Immature natural killer cell (primary cell): ENCODE results near the gene FXN. TPM values are rescaled to one million over a fixed set of nuclear protein-coding genes. Genes with fewer than 3 reads are reported as not detected.
"Not testable (repeated sequence)": the region's sequence is repeated elsewhere in the genome, so short reads cannot be mapped to it uniquely, and the experiment has no call there.

Experiments
- DNase-seq, 3 donors: peaks; one replicate each; pipeline ENCODE4 v3.0.0; 2022; ENCODE audit warnings: mixed read lengths in 1 of 3
- H3K27ac Mint-ChIP-seq, 6 donors: one replicate each; pipeline ENCODE4 v1.8.0; 2020; ENCODE audit warnings: mixed read lengths in 6 of 6, mild to moderate bottlenecking in 5 of 6, inconsistent platforms in 4 of 6, moderate library complexity in 3 of 6
- H3K27me3 Mint-ChIP-seq, 3 donors: one replicate each; pipeline ENCODE4 v1.8.0; 2020 to 2021; ENCODE audit warnings: low read depth in 3 of 3, mild to moderate bottlenecking in 3 of 3, mixed read lengths in 3 of 3, moderate library complexity in 3 of 3, inconsistent platforms in 1 of 3
- H3K36me3 Mint-ChIP-seq, 3 donors: one replicate each; pipeline ENCODE4 v1.8.0; 2020; ENCODE audit warnings: mixed read lengths in 3 of 3, inconsistent platforms in 2 of 3, mild to moderate bottlenecking in 2 of 3
- H3K4me1 Mint-ChIP-seq, 2 donors: one replicate each; pipeline ENCODE4 v1.8.0; 2020; ENCODE audit warnings: inconsistent platforms in 2 of 2, mild to moderate bottlenecking in 2 of 2, mixed read lengths in 2 of 2, moderate library complexity in 1 of 2
- H3K4me3 Mint-ChIP-seq, 5 donors: one replicate each; pipeline ENCODE4 v1.8.0; 2020; ENCODE audit warnings: mild to moderate bottlenecking in 5 of 5, mixed read lengths in 5 of 5, inconsistent platforms in 3 of 5, moderate library complexity in 3 of 5
- H3K9me3 Mint-ChIP-seq, 6 donors: one replicate each; pipeline ENCODE4 v1.8.0; 2020; ENCODE audit warnings: mild to moderate bottlenecking in 6 of 6, mixed read lengths in 6 of 6, inconsistent platforms in 4 of 6, moderate library complexity in 3 of 6
- polyA plus RNA-seq, 3 donors: library from polyadenylated mRNA; unstranded; fragments of 300-500 nt; fragmentation: Illumina TruSeq; gene quantifications; one replicate each; pipeline ENCODE4 v1.2.3, GENCODE V29; 2021

The FXN gene
- 10 to 100 TPM; 46.3 to 68.9 (median 59.1) TPM for polyA plus RNA-seq

- no peaks in the 10 kb centered on the region for H3K36me3 Mint-ChIP-seq
- peaks cover 25 to 26% of the 10 kb centered on the region in 2 donors for H3K4me1 Mint-ChIP-seq
- DNase-seq: peak; percentile 78 to 82 (median 81)
- H3K4me3 Mint-ChIP-seq: peak within 1 kb of the TSS; percentile 97 to 98 (median 98)
- H3K27ac Mint-ChIP-seq: peak within 1 kb of the TSS; percentile 80 to 96 (median 94)
- no peaks in the 10 kb centered on the region for H3K9me3 Mint-ChIP-seq
- peaks cover 0 to 4% (median 3%) of the 10 kb centered on the region in 3 donors for H3K27me3 Mint-ChIP-seq
Measured at GRCh38 chr9:69035438-69036308, at the start of gene FXN. TSS of gene FXN (plus strand) at chr9:69035752. CDS start at chr9:69035783, 31 bp downstream.

DNA sequence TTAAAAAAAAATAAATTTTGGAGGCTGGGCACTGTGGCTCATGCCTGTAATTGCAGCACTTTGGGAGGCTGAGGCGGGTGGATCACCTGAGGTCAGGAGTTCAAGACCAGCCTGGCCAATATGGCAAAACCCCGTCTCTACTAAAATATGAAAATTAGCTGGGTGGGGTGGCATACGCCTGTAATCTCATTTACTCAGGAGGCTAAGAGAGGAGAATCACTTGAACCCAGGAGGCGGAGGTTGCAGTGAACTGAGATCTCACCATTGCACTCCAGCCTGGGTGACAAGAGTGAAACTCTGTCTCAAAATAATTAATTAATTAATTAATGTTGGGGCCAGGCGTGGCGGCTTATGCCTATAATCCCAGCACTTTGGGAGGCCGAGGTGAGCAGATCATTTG is 48.6 kb upstream of the FXN start:
- H3K36me3 Mint-ChIP-seq, H3K27ac Mint-ChIP-seq, H3K4me3 Mint-ChIP-seq, H3K27me3 Mint-ChIP-seq, H3K4me1 Mint-ChIP-seq, H3K9me3 Mint-ChIP-seq, DNase-seq: not testable (repeated sequence)

DNA sequence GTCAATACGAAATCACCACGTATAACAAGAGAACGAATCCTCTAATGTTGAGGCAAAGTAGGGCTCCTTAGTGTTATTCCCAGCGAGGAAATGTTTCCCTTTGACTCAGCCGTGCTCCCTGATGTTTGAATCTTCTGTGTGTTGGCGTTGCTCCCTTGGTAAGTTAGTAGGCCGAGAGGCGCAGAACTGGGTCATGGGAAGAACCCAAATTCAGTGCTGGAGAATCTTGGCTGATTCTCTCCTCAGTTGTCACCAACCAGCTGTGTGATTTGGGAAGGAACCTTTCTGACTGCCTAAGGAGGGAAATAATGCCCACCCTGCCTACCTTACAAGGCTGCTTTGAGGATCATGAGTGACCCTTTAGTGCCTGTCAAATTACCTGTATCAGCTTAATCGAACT is 44.1 kb upstream of the FXN start:
- DNase-seq: no peak
- no peaks in the 10 kb centered on the region for H3K36me3 Mint-ChIP-seq
- H3K27ac Mint-ChIP-seq: no peak overlapping the region
- H3K9me3 Mint-ChIP-seq: no peaks in the 10 kb centered on the region
- H3K4me3 Mint-ChIP-seq: no peak overlapping the region
- peaks cover 7 to 8% of the 10 kb centered on the region in 2 donors for H3K4me1 Mint-ChIP-seq
- H3K27me3 Mint-ChIP-seq: peaks cover 0 to 6% (median 2%) of the 10 kb centered on the region in 3 donors

GRCh38 chr9:68995776-68996175 is 39.8 kb upstream of the FXN start:
- no peak for DNase-seq
- peak overlapping the region in 2 of 5 donors; percentile 27 to 45 for H3K4me3 Mint-ChIP-seq
- H3K4me1 Mint-ChIP-seq: peaks cover 29 to 34% of the 10 kb centered on the region in 2 donors
- H3K36me3 Mint-ChIP-seq: no peaks in the 10 kb centered on the region
- H3K27me3 Mint-ChIP-seq: peaks cover 0 to 12% (median 0%) of the 10 kb centered on the region in 3 donors
- no peak overlapping the region for H3K27ac Mint-ChIP-seq
- no peaks in the 10 kb centered on the region for H3K9me3 Mint-ChIP-seq

DNA sequence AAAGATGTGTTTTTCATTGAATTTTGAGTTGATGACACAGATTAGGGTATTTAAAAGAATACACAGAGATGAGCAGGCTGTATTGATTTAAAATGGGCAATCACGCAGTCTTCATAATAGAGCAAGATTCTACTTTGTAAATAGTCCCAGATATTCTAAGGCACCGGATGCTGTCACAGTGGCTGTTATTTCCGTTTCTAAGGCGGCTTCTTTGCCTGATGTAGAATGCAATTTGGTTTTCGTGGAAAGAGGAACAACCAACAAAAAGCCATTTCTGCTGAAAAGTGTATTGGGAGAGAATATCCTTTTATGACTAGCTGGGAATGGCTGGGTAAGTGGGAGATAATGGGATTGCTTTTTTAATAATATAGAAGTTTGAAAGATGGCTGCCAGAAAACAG is 39.1 kb upstream of the FXN start:
- H3K9me3 Mint-ChIP-seq: no peaks in the 10 kb centered on the region
- no peak for DNase-seq
- peaks cover 29 to 34% of the 10 kb centered on the region in 2 donors for H3K4me1 Mint-ChIP-seq
- H3K27me3 Mint-ChIP-seq: peaks cover 0 to 13% (median 1%) of the 10 kb centered on the region in 3 donors
- peak overlapping the region in 4 of 5 donors; percentile 10 to 47 (median 28) for H3K4me3 Mint-ChIP-seq
- H3K36me3 Mint-ChIP-seq: no peaks in the 10 kb centered on the region
- peak overlapping the region in 3 of 6 donors; percentile 0 to 42 (median 19) for H3K27ac Mint-ChIP-seq

DNA sequence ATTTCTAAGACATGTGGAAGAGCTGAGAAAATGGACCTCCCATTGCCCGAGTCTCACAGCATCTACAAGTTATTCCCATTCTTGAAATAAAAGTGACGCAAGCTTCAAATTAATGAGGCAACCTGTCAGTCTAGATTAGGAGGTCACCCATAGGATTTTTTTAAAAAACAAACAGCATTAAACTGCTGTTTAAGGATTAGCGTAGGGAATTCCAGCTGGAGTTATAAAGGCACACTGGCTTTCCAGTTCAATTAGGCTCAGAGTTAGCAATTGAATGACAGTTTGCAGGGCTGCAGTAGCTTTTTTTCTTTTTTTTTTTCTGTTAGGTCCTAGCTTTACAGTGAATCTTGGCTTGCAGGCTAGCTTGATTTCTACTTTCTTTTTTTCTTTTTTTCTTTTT is 37.9 kb upstream of the FXN start:
- Mint-ChIP-seq H3K27ac (no peak overlapping the region), H3K4me1 (peaks cover 29 to 34% of the 10 kb centered on the region in 2 donors), H3K36me3 (no peaks in the 10 kb centered on the region), H3K4me3 (no peak overlapping the region), H3K27me3 (peaks cover 0 to 12% (median 1%) of the 10 kb centered on the region in 3 donors), H3K9me3 (no peaks in the 10 kb centered on the region)
- no peak for DNase-seq

DNA sequence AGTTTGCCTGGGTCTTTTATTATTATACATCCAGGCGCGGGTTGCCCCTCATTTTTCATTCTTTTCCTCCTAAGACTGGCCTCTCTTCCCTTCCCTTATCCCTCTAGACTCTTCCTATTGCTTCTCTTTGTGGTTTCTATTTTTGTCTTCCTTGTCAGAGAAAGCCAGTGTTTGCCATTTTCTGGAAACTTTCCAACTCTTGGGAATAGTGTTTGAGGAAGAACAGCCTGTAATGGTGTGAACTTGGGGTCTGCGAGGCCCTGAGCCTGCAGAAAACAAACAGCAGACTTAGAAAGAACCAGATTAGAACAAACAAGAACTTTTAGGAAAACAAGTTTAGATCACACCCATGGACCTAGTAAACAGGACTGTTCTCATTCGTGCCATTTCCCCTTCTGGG is 37.2 kb upstream of the FXN start:
- no peaks in the 10 kb centered on the region for H3K36me3 Mint-ChIP-seq
- no peak for DNase-seq
- peaks cover 29 to 34% of the 10 kb centered on the region in 2 donors for H3K4me1 Mint-ChIP-seq
- H3K9me3 Mint-ChIP-seq: no peaks in the 10 kb centered on the region
- H3K27ac Mint-ChIP-seq: peak overlapping the region in 3 of 6 donors; percentile 17 to 73 (median 19)
- no peak overlapping the region for H3K4me3 Mint-ChIP-seq
- peaks cover 0 to 14% (median 3%) of the 10 kb centered on the region in 3 donors for H3K27me3 Mint-ChIP-seq

DNA sequence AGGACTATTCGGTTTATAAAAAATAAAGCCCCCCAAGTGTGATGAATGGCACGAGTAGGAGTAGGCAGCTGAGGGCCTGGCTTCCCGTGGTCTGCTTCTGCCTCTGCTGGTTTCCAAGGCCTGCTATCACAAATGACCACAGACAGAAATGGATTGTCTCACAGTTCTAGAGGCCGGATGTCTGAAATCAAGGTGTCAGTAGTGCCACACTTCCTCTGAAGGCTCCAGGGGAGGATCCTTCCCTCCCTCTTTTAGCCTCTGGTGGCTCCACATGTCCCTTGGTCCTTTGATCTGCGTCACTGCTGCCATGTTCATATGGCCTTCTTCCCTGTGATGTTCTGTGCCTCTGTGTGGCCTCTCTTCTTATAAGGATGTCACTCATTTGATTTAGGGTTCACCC is 36.7 kb upstream of the FXN start:
- H3K27ac Mint-ChIP-seq: peak overlapping the region in 4 of 6 donors; percentile 7 to 73 (median 48)

DNA sequence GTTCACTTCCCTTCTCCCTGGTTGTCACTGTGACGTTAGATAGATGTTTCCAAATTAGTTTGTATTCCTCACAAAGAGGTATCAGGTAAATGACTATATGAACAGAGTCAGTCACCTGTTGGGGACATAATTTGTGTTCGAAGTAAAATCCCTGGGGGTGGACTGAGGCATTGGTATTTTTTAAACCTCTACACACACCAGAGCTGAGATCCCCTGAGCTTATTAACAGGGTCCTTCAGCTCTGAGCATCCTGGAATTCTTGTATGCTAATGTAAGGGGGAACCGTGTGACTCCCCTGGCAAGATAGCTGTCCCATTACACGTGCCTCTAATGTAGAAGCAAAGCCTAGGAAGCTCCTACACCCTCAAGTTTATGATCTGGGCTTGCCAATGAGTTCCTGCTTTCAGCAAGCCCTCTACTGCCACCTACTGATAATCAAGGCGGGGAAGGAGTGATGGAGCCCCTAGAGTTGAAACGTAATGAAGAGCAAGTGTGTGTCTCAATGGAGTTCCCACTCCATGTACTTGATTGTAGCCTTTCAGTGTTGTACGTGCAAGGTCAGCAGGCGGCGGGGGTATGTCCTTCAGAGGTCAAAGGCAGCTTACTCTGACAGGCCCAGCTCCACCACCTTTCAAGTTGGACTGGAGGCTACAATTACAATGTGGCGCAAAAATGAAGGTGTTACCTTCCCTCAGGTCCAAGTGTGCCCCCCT is 36.0 kb upstream of the FXN start:
- DNase-seq: peak; percentile 57 to 66 (median 59)
- Mint-ChIP-seq H3K27ac (peak overlapping the region in 5 of 6 donors; percentile 0 to 73 (median 51)), H3K9me3 (no peaks in the 10 kb centered on the region), H3K4me1 (peaks cover 29 to 34% of the 10 kb centered on the region in 2 donors), H3K27me3 (peaks cover 0 to 14% (median 3%) of the 10 kb centered on the region in 3 donors), H3K4me3 (no peak overlapping the region), H3K36me3 (no peaks in the 10 kb centered on the region)

More for the DNA sequence above, 36.7 kb upstream of the FXN start:
- Mint-ChIP-seq H3K4me1 (peaks cover 29 to 34% of the 10 kb centered on the region in 2 donors), H3K4me3 (no peak overlapping the region), H3K9me3 (no peaks in the 10 kb centered on the region), H3K27me3 (peaks cover 0 to 14% (median 3%) of the 10 kb centered on the region in 3 donors), H3K36me3 (no peaks in the 10 kb centered on the region)
- peak; percentile 34 to 46 (median 36) for DNase-seq

DNA sequence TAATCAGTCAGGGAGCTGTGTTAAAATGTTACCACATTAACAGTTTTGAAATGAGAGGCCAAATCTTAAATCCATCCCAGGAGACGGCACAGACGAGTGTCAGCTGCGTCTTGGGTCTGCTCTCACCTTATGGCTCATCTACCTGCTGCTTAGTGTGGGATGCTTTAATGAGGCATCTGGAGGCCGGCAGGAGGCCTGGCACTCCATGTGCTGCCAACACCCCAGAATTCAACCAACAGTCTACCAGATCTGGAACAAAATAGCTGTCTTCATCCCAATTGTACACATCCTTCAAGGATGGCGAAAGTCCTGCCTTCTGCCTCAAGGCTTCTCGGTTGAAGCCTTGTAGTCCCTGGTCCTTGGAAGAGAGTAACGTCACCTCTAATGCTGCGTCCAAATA is 33.6 kb upstream of the FXN start:
- no peak overlapping the region for H3K4me3 Mint-ChIP-seq

GRCh38 chr9:69003051-69003450 is 32.5 kb upstream of the FXN start:
- H3K27ac Mint-ChIP-seq: peak overlapping the region in 2 of 6 donors; percentile 1 to 13
- peaks cover 0 to 14% (median 5%) of the 10 kb centered on the region in 3 donors for H3K27me3 Mint-ChIP-seq
- H3K4me3 Mint-ChIP-seq: no peak overlapping the region
- DNase-seq: no peak
- H3K36me3 Mint-ChIP-seq: no peaks in the 10 kb centered on the region
- no peaks in the 10 kb centered on the region for H3K9me3 Mint-ChIP-seq
- H3K4me1 Mint-ChIP-seq: peaks cover 16% of the 10 kb centered on the region in 2 donors

More for the DNA sequence above, 33.6 kb upstream of the FXN start:
- no peak overlapping the region for H3K27ac Mint-ChIP-seq
- no peaks in the 10 kb centered on the region for H3K9me3 Mint-ChIP-seq
- DNase-seq: no peak
- peaks cover 17 to 21% of the 10 kb centered on the region in 2 donors for H3K4me1 Mint-ChIP-seq
- H3K36me3 Mint-ChIP-seq: no peaks in the 10 kb centered on the region
- peaks cover 0 to 14% (median 3%) of the 10 kb centered on the region in 3 donors for H3K27me3 Mint-ChIP-seq

DNA sequence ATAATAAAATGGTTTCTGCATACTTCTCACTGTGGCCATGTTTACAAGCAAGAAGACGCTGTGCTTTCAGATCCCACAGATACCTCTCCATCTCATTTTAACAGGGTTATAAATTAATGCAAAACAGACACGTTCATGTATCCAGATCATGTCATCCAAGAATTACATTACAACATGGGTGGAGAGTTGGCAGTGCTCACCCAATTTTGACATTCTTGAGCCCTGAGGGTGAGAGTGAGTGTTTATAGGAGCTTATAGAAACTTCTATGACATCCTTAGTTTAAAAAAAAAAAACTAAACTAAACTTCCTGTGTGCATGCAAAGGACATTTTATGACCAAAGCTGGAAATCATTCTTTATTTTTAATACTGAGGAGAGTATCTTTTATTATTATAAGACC is 30.7 kb upstream of the FXN start:
- Mint-ChIP-seq H3K27me3 (peaks cover 0 to 11% (median 5%) of the 10 kb centered on the region in 3 donors), H3K9me3 (no peaks in the 10 kb centered on the region), H3K4me3 (no peak overlapping the region), H3K27ac (no peak overlapping the region), H3K4me1 (no peaks in the 10 kb centered on the region), H3K36me3 (no peaks in the 10 kb centered on the region)
- DNase-seq: no peak

DNA sequence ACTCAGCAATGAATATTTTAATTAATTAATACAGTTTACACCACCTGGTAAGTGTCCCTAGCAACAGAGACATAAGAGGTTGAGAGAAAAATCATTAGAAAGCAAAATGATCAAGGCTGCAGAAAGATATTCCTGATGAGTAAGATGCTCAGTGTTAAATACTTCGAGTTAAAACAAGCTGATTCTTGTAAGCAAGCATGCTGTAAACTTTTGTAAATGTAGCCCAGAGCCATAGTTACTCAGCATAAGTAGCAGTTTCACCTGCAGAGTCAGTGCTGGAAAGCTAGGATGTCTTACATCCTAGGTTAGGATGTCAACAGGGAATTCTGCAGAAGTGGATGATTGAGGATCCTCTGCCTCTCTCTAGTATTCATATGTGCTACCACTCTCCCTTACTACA is 25.8 kb upstream of the FXN start:
- Mint-ChIP-seq H3K27ac (no peak overlapping the region), H3K36me3 (no peaks in the 10 kb centered on the region), H3K4me1 (peaks cover 10 to 13% of the 10 kb centered on the region in 2 donors), H3K4me3 (no peak overlapping the region), H3K9me3 (no peaks in the 10 kb centered on the region), H3K27me3 (peaks cover 2 to 6% (median 5%) of the 10 kb centered on the region in 3 donors)
- no peak for DNase-seq
